ENCODE measurements around the gene HACD1.

GRCh38 chr10:17649836-17650235 lies 32.7 kb upstream of the HACD1 start:
- no peak for TF ChIP-seq CTCF (IDR thresholded peaks at IDR 0.05)
- no peak for TF ChIP-seq POLR2A (IDR thresholded peaks at IDR 0.05)

Data from heart left ventricle (tissue), 13 donors.